ENCODE data around the gene PARVB. TPM values are rescaled to one million over a fixed set of nuclear protein-coding genes. Genes with fewer than 3 reads are reported as not detected.

The PARVB gene
- total RNA-seq, result 10 to 100 TPM; 39.4 to 41.0 TPM

DNA sequence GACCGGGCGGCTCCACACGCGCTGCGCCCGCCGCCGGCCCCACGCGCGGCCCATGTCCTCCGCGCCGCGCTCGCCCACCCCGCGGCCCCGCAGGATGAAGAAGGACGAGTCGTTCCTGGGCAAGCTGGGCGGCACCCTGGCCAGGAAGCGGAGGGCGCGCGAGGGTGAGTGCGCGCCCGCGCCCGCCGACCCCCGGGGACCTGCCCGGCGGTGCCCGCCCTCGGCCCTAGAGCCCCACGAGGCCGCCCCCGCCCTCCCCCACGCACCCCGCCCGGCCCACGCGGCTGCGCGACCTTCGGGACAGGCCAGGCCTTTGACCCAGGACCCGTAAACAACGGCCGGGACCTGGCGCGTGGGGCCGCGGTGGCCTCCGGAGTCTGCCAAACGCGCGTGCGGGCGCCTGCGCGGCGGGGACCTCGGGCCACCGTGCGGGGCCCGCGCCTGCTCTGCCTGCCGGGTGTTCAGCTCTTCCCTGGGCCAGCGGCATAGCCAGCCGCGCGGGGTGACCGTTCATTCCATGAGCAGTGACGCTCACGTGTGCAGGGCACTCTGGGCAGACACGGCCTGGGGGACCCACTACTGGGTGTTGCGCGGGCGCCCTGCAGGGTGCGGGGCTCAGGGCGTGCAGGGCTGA, at the start of gene PARVB:
TSS of gene PARVB (plus strand) at position 15 of the 634 bp plus-strand sequence. CDS start at position 53, 38 bp downstream.
- Mint-ChIP-seq H3K4me3 (peak within 1 kb of the TSS; percentile 81), H3K27ac (peak within 1 kb of the TSS; percentile 88), H3K9me3 (ENCODE audit: insufficient read depth) (no peaks in the 10 kb centered on the region), H3K4me1 (ENCODE audit: low read depth) (peaks cover 47% of the 10 kb centered on the region), H3K36me3 (ENCODE audit: low read depth) (peaks cover 6% of the 10 kb centered on the region), H3K27me3 (ENCODE audit: low read depth) (no peaks in the 10 kb centered on the region)
- DNase-seq, result peak; percentile 36
- peak; percentile 45 for ATAC-seq
- ChIA-PET POLR2A (interaction anchor here (0.6 to 1.5 kb wide), 3 partner anchors 14 to 1291 kb away, joined by 3 read pairs; no protein-coding TSS in a partner anchor), CTCF (interaction anchor here (1.9 to 2.3 kb wide), 2 partner anchors 31 to 61 kb away, joined by 5 to 8 read pairs; no protein-coding TSS in a partner anchor)

- ChIA-PET CTCF (no interaction called here), POLR2A (no interaction called here)
- no peak overlapping the region for H3K4me3 Mint-ChIP-seq
- no peaks in the 10 kb centered on the region for H3K9me3 Mint-ChIP-seq (ENCODE audit: insufficient read depth)
- DNase-seq, result no peak
- ATAC-seq, result no peak
- H3K27me3 Mint-ChIP-seq (ENCODE audit: low read depth), result no peaks in the 10 kb centered on the region
- no peak overlapping the region for H3K27ac Mint-ChIP-seq
- peaks cover 50% of the 10 kb centered on the region for H3K36me3 Mint-ChIP-seq (ENCODE audit: low read depth)
- H3K4me1 Mint-ChIP-seq (ENCODE audit: low read depth), result peaks cover 2% of the 10 kb centered on the region
Measured at GRCh38 chr22:43975041-43975440, 49.1 kb upstream of the PARVB start.

- H3K27ac Mint-ChIP-seq, result no peak overlapping the region
- no peak overlapping the region for H3K4me3 Mint-ChIP-seq
- ATAC-seq (no peak), DNase-seq (no peak)
- ChIA-PET POLR2A (no interaction called here), CTCF (interaction anchor here (1.1 to 1.4 kb wide), 2 partner anchors 16 to 104 kb away, joined by 3 to 6 read pairs; no protein-coding TSS in a partner anchor)
- H3K9me3 Mint-ChIP-seq (ENCODE audit: insufficient read depth), result no peaks in the 10 kb centered on the region
- H3K27me3 Mint-ChIP-seq (ENCODE audit: low read depth), result no peaks in the 10 kb centered on the region
- no peaks in the 10 kb centered on the region for H3K4me1 Mint-ChIP-seq (ENCODE audit: low read depth)
- H3K36me3 Mint-ChIP-seq (ENCODE audit: low read depth), result peaks cover 54% of the 10 kb centered on the region
Measured at GRCh38 chr22:43976861-43977795, 47.0 kb upstream of the PARVB start.

- Mint-ChIP-seq H3K9me3 (ENCODE audit: insufficient read depth) (no peaks in the 10 kb centered on the region), H3K27me3 (ENCODE audit: low read depth) (no peaks in the 10 kb centered on the region), H3K36me3 (ENCODE audit: low read depth) (peaks cover 48% of the 10 kb centered on the region), H3K4me3 (no peak overlapping the region), H3K4me1 (ENCODE audit: low read depth) (no peaks in the 10 kb centered on the region), H3K27ac (no peak overlapping the region)
- ChIA-PET CTCF (no interaction called here), POLR2A (no interaction called here)
- ATAC-seq (no peak), DNase-seq (no peak)
Measured at GRCh38 chr22:43978558-43978957, 45.5 kb upstream of the PARVB start.

DNA sequence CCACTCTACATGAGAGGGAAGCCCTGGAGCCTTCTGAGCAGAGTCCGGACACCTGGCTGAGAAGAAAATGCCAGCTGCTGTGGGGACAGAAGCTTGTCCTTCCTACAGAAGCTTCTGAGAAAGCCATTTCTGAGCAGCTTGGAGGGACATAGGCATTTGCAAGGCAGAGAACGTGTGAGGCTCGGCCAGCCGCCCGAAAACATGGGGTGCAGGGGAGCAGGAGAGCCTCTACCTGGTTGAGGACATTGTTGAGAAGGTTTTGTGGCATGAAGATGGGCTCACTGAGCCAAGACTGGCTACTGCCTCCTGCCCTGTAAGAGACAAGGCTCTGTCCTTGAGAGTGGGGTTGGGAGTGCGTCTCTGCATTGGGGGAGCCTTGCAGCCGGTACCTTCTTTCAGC, 43.5 kb upstream of the PARVB start:
- no peaks in the 10 kb centered on the region for H3K9me3 Mint-ChIP-seq (ENCODE audit: insufficient read depth)
- no peak overlapping the region for H3K4me3 Mint-ChIP-seq
- no peak for DNase-seq
- H3K27me3 Mint-ChIP-seq (ENCODE audit: low read depth), result no peaks in the 10 kb centered on the region
- peaks cover 53% of the 10 kb centered on the region for H3K36me3 Mint-ChIP-seq (ENCODE audit: low read depth)
- ChIA-PET POLR2A (no interaction called here), CTCF (interaction anchor here (3.9 kb wide), 1 partner anchor 13 kb away, joined by 19 read pairs; no protein-coding TSS in a partner anchor)
- no peaks in the 10 kb centered on the region for H3K4me1 Mint-ChIP-seq (ENCODE audit: low read depth)
- H3K27ac Mint-ChIP-seq, result no peak overlapping the region
- no peak for ATAC-seq

DNA sequence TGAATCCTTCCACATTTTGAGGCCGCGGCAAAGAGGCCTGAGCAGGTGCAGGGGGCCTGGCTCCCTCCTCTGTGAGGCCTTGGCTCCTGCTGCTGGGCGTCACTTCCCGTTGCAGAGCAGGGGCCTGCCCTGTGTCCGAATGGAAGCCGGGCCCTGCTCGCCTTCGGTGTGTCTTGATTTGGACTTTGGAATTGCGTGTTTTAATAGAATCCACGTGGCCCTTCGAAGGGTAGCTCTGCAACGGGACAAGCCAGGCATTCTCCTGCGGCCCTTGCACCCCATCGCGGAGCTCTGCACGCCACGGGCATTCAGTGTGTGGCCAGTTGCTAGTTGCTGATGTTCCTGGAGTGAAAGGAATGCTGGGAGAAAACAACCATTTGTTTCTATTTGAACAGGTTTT, 43.1 kb upstream of the PARVB start:
- H3K27me3 Mint-ChIP-seq (ENCODE audit: low read depth), result no peaks in the 10 kb centered on the region
- H3K27ac Mint-ChIP-seq, result no peak overlapping the region
- no peak for ATAC-seq
- peaks cover 51% of the 10 kb centered on the region for H3K36me3 Mint-ChIP-seq (ENCODE audit: low read depth)
- ChIA-PET CTCF (interaction anchor here (3.5 to 3.9 kb wide), 2 partner anchors 12 to 104 kb away, joined by 12 to 19 read pairs; no protein-coding TSS in a partner anchor), POLR2A (no interaction called here)
- H3K9me3 Mint-ChIP-seq (ENCODE audit: insufficient read depth), result no peaks in the 10 kb centered on the region
- no peak for DNase-seq
- no peaks in the 10 kb centered on the region for H3K4me1 Mint-ChIP-seq (ENCODE audit: low read depth)
- H3K4me3 Mint-ChIP-seq, result no peak overlapping the region

- Mint-ChIP-seq H3K36me3 (ENCODE audit: low read depth) (peaks cover 51% of the 10 kb centered on the region), H3K4me3 (no peak overlapping the region), H3K27ac (no peak overlapping the region), H3K27me3 (ENCODE audit: low read depth) (no peaks in the 10 kb centered on the region), H3K4me1 (ENCODE audit: low read depth) (no peaks in the 10 kb centered on the region), H3K9me3 (ENCODE audit: insufficient read depth) (no peaks in the 10 kb centered on the region)
- DNase-seq (no peak), ATAC-seq (no peak)
- CTCF ChIA-PET, result interaction anchor here (1.2 to 3.9 kb wide), 3 partner anchors 9 to 102 kb away, joined by 4 to 19 read pairs (median 12); no protein-coding TSS in a partner anchor
- POLR2A ChIA-PET, result no interaction called here
Measured at GRCh38 chr22:43983808-43984207, 40.3 kb upstream of the PARVB start.

DNA sequence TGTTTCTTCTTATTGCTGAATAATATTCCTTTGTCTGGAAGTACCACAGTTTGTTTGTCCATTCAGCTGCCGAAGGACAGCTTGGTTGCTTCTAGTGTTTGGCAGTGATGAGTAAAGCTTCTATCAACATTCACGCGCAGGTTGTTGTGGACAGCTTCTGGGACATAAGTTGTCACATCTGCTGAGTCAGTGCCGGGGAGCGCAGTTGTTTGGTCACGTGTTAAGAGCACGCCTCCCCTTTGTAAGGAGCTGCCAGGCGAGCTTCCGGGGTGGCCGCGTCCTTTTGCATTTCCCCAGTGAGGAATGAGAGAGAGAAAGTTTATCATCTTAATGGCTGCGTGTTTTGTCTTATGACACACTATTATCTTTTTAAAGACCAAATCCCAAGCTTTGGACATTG, 38.6 kb upstream of the PARVB start:
- Mint-ChIP-seq H3K27me3 (ENCODE audit: low read depth) (no peaks in the 10 kb centered on the region), H3K36me3 (ENCODE audit: low read depth) (peaks cover 44% of the 10 kb centered on the region), H3K4me1 (ENCODE audit: low read depth) (no peaks in the 10 kb centered on the region), H3K4me3 (no peak overlapping the region), H3K9me3 (ENCODE audit: insufficient read depth) (no peaks in the 10 kb centered on the region), H3K27ac (no peak overlapping the region)
- no peak for DNase-seq
- ChIA-PET POLR2A (no interaction called here), CTCF (interaction anchor here (0.8 to 1.4 kb wide), 2 partner anchors 8 to 100 kb away, joined by 3 to 4 read pairs; no protein-coding TSS in a partner anchor)
- ATAC-seq, result no peak

- POLR2A ChIA-PET, result interaction anchor here (1.2 kb wide), 1 partner anchor 33 kb away, joined by 4 read pairs; the partner anchor contains the start of gene SAMM50
- no peaks in the 10 kb centered on the region for H3K9me3 Mint-ChIP-seq (ENCODE audit: insufficient read depth)
- no peak overlapping the region for H3K27ac Mint-ChIP-seq
- H3K4me3 Mint-ChIP-seq, result no peak overlapping the region
- H3K36me3 Mint-ChIP-seq (ENCODE audit: low read depth), result peaks cover 56% of the 10 kb centered on the region
- peaks cover 3% of the 10 kb centered on the region for H3K4me1 Mint-ChIP-seq (ENCODE audit: low read depth)
- CTCF ChIA-PET, result interaction anchor here (0.8 to 9.7 kb wide), 4 partner anchors 22 to 96 kb away, joined by 3 to 216 read pairs (median 6); no protein-coding TSS in a partner anchor
- DNase-seq, result no peak
- no peaks in the 10 kb centered on the region for H3K27me3 Mint-ChIP-seq (ENCODE audit: low read depth)
- ATAC-seq, result no peak
Measured at GRCh38 chr22:43988116-43988820, 35.8 kb upstream of the PARVB start.

DNA sequence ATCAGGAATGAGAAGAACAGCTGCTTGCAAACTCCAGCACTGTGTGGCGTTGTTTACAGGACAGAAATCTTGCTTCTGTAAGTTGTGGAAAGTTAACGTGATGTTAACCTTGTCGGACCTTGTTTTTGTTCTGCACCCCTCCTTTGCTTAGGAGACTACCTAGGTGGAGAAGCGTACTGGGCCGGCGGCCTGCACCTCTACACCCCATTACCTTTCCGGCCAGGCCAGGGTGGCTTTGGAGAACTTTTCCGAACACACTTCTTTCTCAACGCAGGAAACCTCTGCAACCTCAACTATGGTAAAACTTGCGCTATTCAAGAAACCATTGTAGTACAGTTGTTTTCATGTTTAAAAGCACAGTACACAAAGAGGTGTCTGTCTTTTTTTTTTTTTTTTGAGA, 35.1 kb upstream of the PARVB start:
- no peak for ATAC-seq
- no peak overlapping the region for H3K27ac Mint-ChIP-seq
- no peaks in the 10 kb centered on the region for H3K27me3 Mint-ChIP-seq (ENCODE audit: low read depth)
- CTCF ChIA-PET, result interaction anchor here (2.5 to 9.7 kb wide), 2 partner anchors 43 to 95 kb away, joined by 8 to 216 read pairs; no protein-coding TSS in a partner anchor
- no peak overlapping the region for H3K4me3 Mint-ChIP-seq
- peaks cover 54% of the 10 kb centered on the region for H3K36me3 Mint-ChIP-seq (ENCODE audit: low read depth)
- H3K9me3 Mint-ChIP-seq (ENCODE audit: insufficient read depth), result no peaks in the 10 kb centered on the region
- POLR2A ChIA-PET, result no interaction called here
- peaks cover 6% of the 10 kb centered on the region for H3K4me1 Mint-ChIP-seq (ENCODE audit: low read depth)
- no peak for DNase-seq

- no peaks in the 10 kb centered on the region for H3K27me3 Mint-ChIP-seq (ENCODE audit: low read depth)
- ChIA-PET POLR2A (interaction anchor here (0.6 kb wide), 1 partner anchor 809 kb away, joined by 4 read pairs; no protein-coding TSS in a partner anchor), CTCF (interaction anchor here (0.9 to 9.7 kb wide), 2 partner anchors 94 to 635 kb away, joined by 5 to 216 read pairs; no protein-coding TSS in a partner anchor)
- H3K9me3 Mint-ChIP-seq (ENCODE audit: insufficient read depth), result no peaks in the 10 kb centered on the region
- no peak for DNase-seq
- peaks cover 11% of the 10 kb centered on the region for H3K4me1 Mint-ChIP-seq (ENCODE audit: low read depth)
- peaks cover 59% of the 10 kb centered on the region for H3K36me3 Mint-ChIP-seq (ENCODE audit: low read depth)
- no peak overlapping the region for H3K27ac Mint-ChIP-seq
- H3K4me3 Mint-ChIP-seq, result no peak overlapping the region
- no peak for ATAC-seq
Measured at GRCh38 chr22:43990044-43990443, 34.1 kb upstream of the PARVB start.
